Neural cell (in vitro differentiated cells): ENCODE results near the gene OSBPL5. TPM values are rescaled to one million over a fixed set of nuclear protein-coding genes. Genes with fewer than 3 reads are reported as not detected.

Experiments
- H2AFZ ChIP-seq: fragments of 200-600, 300-800 bp; sonication (generic), shearing (Covaris generic); 2 replicates; pipeline ENCODE4 v1.6.0; 2014; ENCODE audit warnings: low read depth, mild to moderate bottlenecking, antibody characterized with exemption, low read length, moderate library complexity
- H3F3A ChIP-seq: fragments of 200-600 bp; shearing (Covaris generic); 2 replicates; pipeline ENCODE4 v1.6.1; 2016; ENCODE audit warnings: mild to moderate bottlenecking, moderate library complexity, mixed read lengths, antibody characterized with exemption, low read length; ENCODE audit not compliant: insufficient read depth, poor library complexity, severe bottlenecking
- H3K27ac ChIP-seq: fragments of 200-600, 300-800 bp; sonication (generic), shearing (Covaris generic); 2 replicates; pipeline ENCODE4 v1.5.1; 2014; ENCODE audit warnings: mild to moderate bottlenecking, low read length, moderate library complexity
- H3K27me3 ChIP-seq: fragments of 300-800, 200-600 bp; sonication (generic), shearing (Covaris generic); 2 replicates; pipeline ENCODE4 v1.6.0; 2014; ENCODE audit warnings: mild to moderate bottlenecking, low read depth, low read length, moderate library complexity; ENCODE audit not compliant: insufficient read depth
- H3K36me3 ChIP-seq: fragments of 300-800, 200-600 bp; sonication (generic), shearing (Covaris generic); 2 replicates; pipeline ENCODE4 v1.5.1; 2014; ENCODE audit warnings: mild to moderate bottlenecking, antibody characterized with exemption, low read length, moderate library complexity; ENCODE audit not compliant: insufficient read depth
- H3K4me2 ChIP-seq: fragments of 300-800, 200-600 bp; sonication (generic), shearing (Covaris generic); 2 replicates; pipeline ENCODE4 v1.6.0; 2014; ENCODE audit warnings: mild to moderate bottlenecking, low read length
- H3K4me3 ChIP-seq: fragments of 300-800, 200-600 bp; sonication (generic), shearing (Covaris generic); 2 replicates; pipeline ENCODE4 v1.5.1; 2014; ENCODE audit warnings: mild to moderate bottlenecking, low read length, moderate library complexity
- H3K79me2 ChIP-seq: fragments of 200-600 bp; shearing (Covaris generic); replicated peaks from 2 replicates; pipeline ENCODE4 v1.6.0; 2014; ENCODE audit warnings: mild to moderate bottlenecking, low read length, moderate library complexity; ENCODE audit not compliant: insufficient read depth
- H3K9ac ChIP-seq: fragments of 300-800, 200-600 bp; sonication (generic), shearing (Covaris generic); 2 replicates; pipeline ENCODE4 v1.6.1; 2016; ENCODE audit warnings: mild to moderate bottlenecking, low read length, mixed read lengths
- H3K9me2 ChIP-seq: fragments of 200-600 bp; shearing (Covaris generic); 2 replicates; pipeline ENCODE4 v1.6.1; 2016; ENCODE audit warnings: mild to moderate bottlenecking, low read length, mixed read lengths; ENCODE audit not compliant: insufficient read depth
- H3K9me3 ChIP-seq: fragments of 200-600, 300-800 bp; sonication (generic), shearing (Covaris generic); 2 replicates; pipeline ENCODE4 v1.6.1; 2016; ENCODE audit warnings: mild to moderate bottlenecking, mixed run types, low read length, moderate library complexity, mixed read lengths
- H4K20me1 ChIP-seq: fragments of 200-600 bp; shearing (Covaris generic); 2 replicates; pipeline ENCODE4 v1.6.1; 2016; ENCODE audit warnings: mild to moderate bottlenecking, mixed run types; ENCODE audit not compliant: insufficient read depth
- CTCF ChIP-seq: fragments of 450-650 bp; IDR thresholded peaks from 2 replicates; pipeline ENCODE4 v1.5.1; 2014; ENCODE audit warnings: antibody characterized with exemption, mild to moderate bottlenecking, moderate library complexity; ENCODE audit not compliant: poor library complexity, severe bottlenecking
- EP300 ChIP-seq: fragments of 450-650 bp; conservative IDR thresholded peaks from 2 replicates; pipeline ENCODE4 v1.6.1; 2014; ENCODE audit warnings: antibody characterized with exemption, mild to moderate bottlenecking, moderate library complexity; ENCODE audit not compliant: poor library complexity, severe bottlenecking
- EZH2 ChIP-seq: fragments of 200-600, 300-800 bp; shearing (Covaris generic), sonication (generic); IDR thresholded peaks from 2 replicates; pipeline ENCODE4 v1.6.1; 2014; ENCODE audit warnings: antibody characterized with exemption, low read length, borderline replicate concordance, mild to moderate bottlenecking; ENCODE audit not compliant: insufficient read depth, poor library complexity, severe bottlenecking
- MXI1 ChIP-seq: fragments of 450-650 bp; conservative IDR thresholded peaks from 2 replicates; pipeline ENCODE4 v1.6.1; 2014; ENCODE audit warnings: antibody characterized with exemption, mild to moderate bottlenecking; ENCODE audit not compliant: poor library complexity, severe bottlenecking
- POLR2AphosphoS5 ChIP-seq: IDR thresholded peaks from 2 replicates; pipeline ENCODE4 v1.6.1; 2012
- RAD21 ChIP-seq: fragments of 450-650 bp; conservative IDR thresholded peaks from 2 replicates; pipeline ENCODE4 v1.6.1; 2014; ENCODE audit warnings: antibody characterized with exemption, mild to moderate bottlenecking, moderate library complexity
- REST ChIP-seq: IDR thresholded peaks from 2 replicates; pipeline ENCODE4 v1.6.1; 2012; ENCODE audit warnings: borderline replicate concordance
- SMC3 ChIP-seq: fragments of 450-650 bp; conservative IDR thresholded peaks from 2 replicates; pipeline ENCODE4 v1.6.1; 2014; ENCODE audit warnings: antibody characterized with exemption, mild to moderate bottlenecking, moderate library complexity; ENCODE audit not compliant: poor library complexity
- TAF1 ChIP-seq: IDR thresholded peaks from 2 replicates; pipeline ENCODE4 v1.6.1; 2012; ENCODE audit warnings: low read depth
- polyA plus RNA-seq: library from polyadenylated mRNA; depleted of rRNA; stranded (reverse); fragments of >200 nt; gene quantifications from 2 replicates; pipeline ENCODE4 v1.2.3, GENCODE V29; 2014

The OSBPL5 gene
- polyA plus RNA-seq, 1 donor from 2014 or later: 49.1 TPM

DNA sequence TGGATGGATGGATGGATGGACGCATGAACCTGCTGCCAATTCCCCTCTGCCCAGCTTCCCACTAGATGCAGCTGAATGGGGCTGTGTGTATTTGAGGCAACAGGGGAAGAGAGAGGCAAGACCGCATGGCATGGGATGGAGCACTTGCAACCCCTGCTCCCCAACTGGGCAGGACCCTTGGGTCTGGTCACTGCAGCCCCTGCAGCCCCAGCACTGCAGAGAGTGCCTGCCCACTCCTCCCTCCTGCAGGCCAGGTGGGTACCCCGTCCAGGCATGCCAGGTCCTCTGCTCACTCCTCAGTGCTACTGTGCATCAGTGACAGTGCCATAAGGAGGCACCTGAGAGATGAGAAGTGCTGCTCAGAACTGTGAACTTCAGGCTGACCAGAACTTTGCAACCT, 40.3 kb downstream of the OSBPL5 start:
- Histone ChIP-seq H3K27ac (no peak overlapping the region), H2AFZ (no peak overlapping the region)
- TF ChIP-seq MXI1 (no peak), REST (no peak), RAD21 (no peak), EP300 (no peak)

DNA sequence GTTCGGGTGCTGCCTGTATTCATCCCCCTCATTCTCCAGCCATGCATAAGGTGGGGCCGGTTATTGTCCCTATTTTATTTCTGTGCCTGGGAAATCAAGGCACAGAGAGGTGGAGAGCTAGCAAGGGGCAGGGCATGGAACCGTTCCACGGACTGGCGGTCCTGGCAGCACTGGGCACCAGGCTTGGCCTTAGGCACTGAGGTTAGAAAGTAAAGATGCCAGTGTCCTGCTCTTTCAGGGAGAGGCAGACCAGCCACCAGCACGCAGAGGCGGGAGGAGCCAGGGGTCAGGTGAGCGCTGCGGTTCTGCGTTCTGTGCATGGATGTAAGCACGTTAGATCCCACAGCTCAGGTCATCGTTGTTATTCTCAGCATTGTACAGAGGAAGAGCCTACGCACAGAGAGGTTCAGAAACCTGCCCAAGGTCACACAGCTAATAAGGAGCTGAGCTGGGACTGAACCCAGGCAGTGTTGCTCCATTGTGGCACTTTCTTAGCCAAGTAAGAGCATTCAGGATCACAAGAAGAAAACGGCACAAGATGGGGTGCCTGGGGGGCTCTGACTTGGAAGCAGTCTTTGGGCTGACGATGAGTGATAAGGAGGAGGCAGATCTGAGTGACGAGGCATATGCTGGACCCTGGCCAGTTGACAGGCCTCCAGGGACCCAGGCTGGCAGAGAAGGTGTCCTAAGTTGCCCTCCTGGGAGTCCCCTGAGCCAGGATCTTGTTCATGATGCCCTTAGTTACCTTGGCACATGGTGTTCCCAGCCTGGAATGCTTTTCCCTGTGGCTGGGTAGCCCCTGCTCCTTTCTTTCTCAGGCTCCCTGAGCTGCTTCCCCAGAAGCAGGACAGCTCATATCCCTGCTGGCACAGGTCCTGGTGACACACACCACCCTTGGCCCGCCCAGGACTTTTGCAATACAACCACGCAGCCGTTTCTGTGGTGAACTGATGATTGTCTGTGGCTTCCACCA, 41.1 kb downstream of the OSBPL5 start:
- Histone ChIP-seq H3K36me3 (no peaks in the 10 kb centered on the region), H3K9ac (no peak overlapping the region), H3K4me3 (no peak overlapping the region), H4K20me1 (no peaks in the 10 kb centered on the region), H3K9me2 (no peaks in the 10 kb centered on the region), H3F3A (no peaks in the 10 kb centered on the region), H3K79me2 (no peaks in the 10 kb centered on the region), H3K9me3 (no peaks in the 10 kb centered on the region), H3K27me3 (no peaks in the 10 kb centered on the region), H3K4me2 (no peak overlapping the region), H2AFZ (no peak overlapping the region), H3K27ac (no peak overlapping the region)
- TF ChIP-seq RAD21 (no peak), POLR2AphosphoS5 (no peak), SMC3 (no peak), MXI1 (no peak), TAF1 (no peak), EZH2 (no peak), CTCF (no peak), EP300 (no peak), REST (no peak)

More for the DNA sequence above, 40.3 kb downstream of the OSBPL5 start:
- no peaks in the 10 kb centered on the region for H3K27me3 ChIP-seq
- H4K20me1 ChIP-seq: no peaks in the 10 kb centered on the region
- H3F3A ChIP-seq: no peaks in the 10 kb centered on the region
- no peak overlapping the region for H3K9ac ChIP-seq
- no peaks in the 10 kb centered on the region for H3K9me2 ChIP-seq
- no peaks in the 10 kb centered on the region for H3K79me2 ChIP-seq
- H3K36me3 ChIP-seq: no peaks in the 10 kb centered on the region
- no peak overlapping the region for H3K4me3 ChIP-seq
- no peak overlapping the region for H3K4me2 ChIP-seq
- no peaks in the 10 kb centered on the region for H3K9me3 ChIP-seq
